GM12865 (cell line): ENCODE data around the gene MATN1.
"Not testable (repeated sequence)": the region's sequence is repeated elsewhere in the genome, so short reads cannot be mapped to it uniquely, and the experiment has no call there.

Experiments
- DNase-seq: peaks from one replicate; pipeline ENCODE4 v3.0.0; 2010; ENCODE audit warnings: low read depth
- H3K4me3 ChIP-seq: 2 replicates; pipeline ENCODE4 v1.5.1; 2011; ENCODE audit warnings: mild to moderate bottlenecking, low read depth, low read length, control low read depth
- CTCF ChIP-seq: IDR thresholded peaks from 2 replicates; pipeline ENCODE4 v1.5.1; 2011; ENCODE audit warnings: low read length, control low read depth, low read depth, inconsistent platforms; ENCODE audit not compliant: insufficient read depth; ENCODE audit errors: missing control alignments

Gene MATN1

GRCh38 chr1:30691480-30691879, 31.9 kb downstream of the MATN1 start:
- no peak overlapping the region for H3K4me3 ChIP-seq
- DNase-seq, result no peak
- no peak for TF ChIP-seq CTCF

GRCh38 chr1:30689901-30690645, 33.3 kb downstream of the MATN1 start:
- no peak overlapping the region for H3K4me3 ChIP-seq
- no peak for DNase-seq
- no peak for TF ChIP-seq CTCF

GRCh38 chr1:30688920-30689794, 34.2 kb downstream of the MATN1 start:
- no peak overlapping the region for H3K4me3 ChIP-seq
- DNase-seq, result no peak
- TF ChIP-seq CTCF, result no peak

- DNase-seq, result not testable (repeated sequence)
These were observed 34.9 kb downstream of the MATN1 start for GRCh38 chr1:30688516-30688915.

GRCh38 chr1:30687886-30688285, 35.5 kb downstream of the MATN1 start:
- TF ChIP-seq CTCF, result no peak
- no peak overlapping the region for H3K4me3 ChIP-seq
- DNase-seq, result no peak

More at GRCh38 chr1:30688516-30688915, 34.9 kb downstream of the MATN1 start:
- H3K4me3 ChIP-seq, result not testable (repeated sequence)

GRCh38 chr1:30686236-30686935, 37.0 kb downstream of the MATN1 start:
- H3K4me3 ChIP-seq, result no peak overlapping the region
- TF ChIP-seq CTCF, result no peak
- no peak for DNase-seq

- DNase-seq, result no peak
- H3K4me3 ChIP-seq, result no peak overlapping the region
- TF ChIP-seq CTCF, result no peak
These were observed 37.6 kb downstream of the MATN1 start for GRCh38 chr1:30685796-30686165.
